GM12872 (cell line): ENCODE data around the gene ATP5PD.

Experiments
- TF ChIP-seq, protein P1 (sequence below): IDR thresholded peaks from 3 replicates; pipeline ENCODE4 v1.5.1; 2011; ENCODE audit warnings: low read depth, mild to moderate bottlenecking, low read length, moderate library complexity; ENCODE audit not compliant: insufficient read depth

The ATP5PD gene

DNA sequence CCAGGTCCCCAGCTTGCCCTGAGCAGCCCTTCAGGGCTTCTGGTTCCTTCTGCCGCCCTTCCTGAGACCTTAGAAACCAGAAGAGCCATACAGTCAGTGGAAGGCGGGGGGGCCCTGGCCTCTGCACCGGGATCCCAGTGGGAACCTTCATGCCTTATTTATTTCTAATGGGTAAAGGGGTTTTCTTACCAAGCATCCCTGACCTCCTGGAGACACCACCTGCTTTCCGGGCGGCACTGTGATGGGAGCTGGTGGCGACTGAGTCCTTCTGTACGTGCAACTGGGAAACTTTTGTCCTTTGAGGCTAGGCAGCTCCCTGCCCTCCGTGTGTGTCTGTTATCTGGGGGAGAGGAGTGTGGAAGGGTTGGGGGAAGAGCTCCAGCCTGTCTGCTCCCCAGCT is 41.5 kb downstream of the ATP5PD start:
- TF ChIP-seq, protein P1, sequence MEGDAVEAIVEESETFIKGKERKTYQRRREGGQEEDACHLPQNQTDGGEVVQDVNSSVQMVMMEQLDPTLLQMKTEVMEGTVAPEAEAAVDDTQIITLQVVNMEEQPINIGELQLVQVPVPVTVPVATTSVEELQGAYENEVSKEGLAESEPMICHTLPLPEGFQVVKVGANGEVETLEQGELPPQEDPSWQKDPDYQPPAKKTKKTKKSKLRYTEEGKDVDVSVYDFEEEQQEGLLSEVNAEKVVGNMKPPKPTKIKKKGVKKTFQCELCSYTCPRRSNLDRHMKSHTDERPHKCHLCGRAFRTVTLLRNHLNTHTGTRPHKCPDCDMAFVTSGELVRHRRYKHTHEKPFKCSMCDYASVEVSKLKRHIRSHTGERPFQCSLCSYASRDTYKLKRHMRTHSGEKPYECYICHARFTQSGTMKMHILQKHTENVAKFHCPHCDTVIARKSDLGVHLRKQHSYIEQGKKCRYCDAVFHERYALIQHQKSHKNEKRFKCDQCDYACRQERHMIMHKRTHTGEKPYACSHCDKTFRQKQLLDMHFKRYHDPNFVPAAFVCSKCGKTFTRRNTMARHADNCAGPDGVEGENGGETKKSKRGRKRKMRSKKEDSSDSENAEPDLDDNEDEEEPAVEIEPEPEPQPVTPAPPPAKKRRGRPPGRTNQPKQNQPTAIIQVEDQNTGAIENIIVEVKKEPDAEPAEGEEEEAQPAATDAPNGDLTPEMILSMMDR: no peak

DNA sequence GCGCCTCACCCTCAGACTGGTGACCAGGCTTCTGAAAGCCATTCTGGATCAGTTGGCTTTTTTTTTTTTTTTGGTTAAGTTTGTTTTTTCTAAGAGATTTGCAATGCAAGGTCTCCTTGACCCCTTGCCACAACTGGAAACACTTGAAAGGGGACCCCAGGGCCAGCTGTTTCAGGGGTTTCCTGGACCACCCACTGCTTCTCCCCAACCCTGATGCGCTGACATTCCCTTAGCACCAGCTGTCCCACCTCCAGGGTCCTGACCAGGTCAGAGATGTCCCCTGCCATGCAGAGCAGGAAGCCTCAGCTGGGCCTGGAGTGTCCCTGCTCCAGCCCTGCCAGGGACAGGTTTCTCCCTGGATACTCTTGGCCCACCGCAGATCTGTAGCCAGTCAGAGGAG is 42.4 kb downstream of the ATP5PD start:
- TF ChIP-seq, protein P1: no peak

DNA sequence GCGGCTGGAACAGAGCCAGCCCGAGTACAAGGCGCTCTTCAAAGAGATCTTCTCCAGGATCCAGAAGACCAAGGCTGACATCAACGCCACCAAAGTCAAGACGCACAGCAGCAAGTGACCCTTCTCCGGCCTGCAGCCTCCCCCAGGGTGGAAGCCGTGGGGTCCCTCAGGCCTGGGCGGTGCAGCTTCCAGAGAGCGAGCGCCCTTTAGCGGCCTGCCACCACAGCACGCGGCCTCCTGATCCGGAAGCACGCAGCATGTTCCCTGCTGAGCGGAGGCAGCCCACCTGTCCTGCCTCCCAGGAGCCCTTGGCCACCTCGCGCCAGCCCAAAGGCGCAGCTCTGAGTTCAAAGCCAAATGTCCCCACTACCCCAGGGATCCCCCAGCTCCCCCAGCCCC is 42.8 kb downstream of the ATP5PD start:
- TF ChIP-seq, protein P1: no peak

DNA sequence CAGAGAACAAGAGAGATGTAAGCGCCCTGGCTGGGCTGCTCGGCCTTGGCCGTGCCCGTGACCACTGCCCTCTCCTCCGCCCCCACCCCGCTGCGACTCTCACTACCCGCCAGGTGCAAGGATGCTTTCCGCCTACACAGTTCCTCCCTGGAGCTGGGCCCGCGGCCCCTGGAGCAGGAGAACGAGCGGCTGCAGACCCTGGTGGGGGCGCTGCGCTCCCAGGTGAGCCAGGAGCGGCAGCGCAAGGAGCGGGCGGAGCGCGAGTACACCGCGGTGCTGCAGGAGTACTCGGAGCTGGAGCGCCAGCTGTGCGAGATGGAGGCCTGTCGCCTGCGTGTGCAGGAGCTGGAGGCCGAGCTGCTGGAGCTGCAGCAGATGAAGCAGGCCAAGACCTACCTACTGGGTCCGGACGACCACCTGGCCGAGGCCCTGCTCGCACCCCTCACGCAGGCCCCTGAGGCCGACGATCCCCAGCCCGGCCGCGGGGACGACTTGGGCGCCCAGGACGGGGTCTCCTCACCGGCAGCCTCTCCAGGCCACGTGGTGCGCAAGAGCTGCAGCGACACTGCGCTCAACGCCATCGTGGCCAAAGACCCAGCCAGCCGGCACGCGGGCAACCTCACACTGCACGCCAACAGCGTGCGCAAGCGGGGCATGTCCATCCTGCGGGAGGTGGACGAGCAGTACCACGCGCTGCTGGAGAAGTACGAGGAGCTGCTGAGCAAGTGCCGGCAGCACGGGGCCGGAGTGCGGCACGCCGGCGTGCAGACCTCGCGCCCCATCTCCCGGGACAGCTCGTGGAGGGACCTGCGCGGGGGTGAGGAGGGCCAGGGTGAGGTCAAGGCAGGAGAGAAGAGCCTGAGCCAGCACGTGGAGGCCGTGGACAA is 43.5 kb downstream of the ATP5PD start:
- TF ChIP-seq, protein P1: no peak

DNA sequence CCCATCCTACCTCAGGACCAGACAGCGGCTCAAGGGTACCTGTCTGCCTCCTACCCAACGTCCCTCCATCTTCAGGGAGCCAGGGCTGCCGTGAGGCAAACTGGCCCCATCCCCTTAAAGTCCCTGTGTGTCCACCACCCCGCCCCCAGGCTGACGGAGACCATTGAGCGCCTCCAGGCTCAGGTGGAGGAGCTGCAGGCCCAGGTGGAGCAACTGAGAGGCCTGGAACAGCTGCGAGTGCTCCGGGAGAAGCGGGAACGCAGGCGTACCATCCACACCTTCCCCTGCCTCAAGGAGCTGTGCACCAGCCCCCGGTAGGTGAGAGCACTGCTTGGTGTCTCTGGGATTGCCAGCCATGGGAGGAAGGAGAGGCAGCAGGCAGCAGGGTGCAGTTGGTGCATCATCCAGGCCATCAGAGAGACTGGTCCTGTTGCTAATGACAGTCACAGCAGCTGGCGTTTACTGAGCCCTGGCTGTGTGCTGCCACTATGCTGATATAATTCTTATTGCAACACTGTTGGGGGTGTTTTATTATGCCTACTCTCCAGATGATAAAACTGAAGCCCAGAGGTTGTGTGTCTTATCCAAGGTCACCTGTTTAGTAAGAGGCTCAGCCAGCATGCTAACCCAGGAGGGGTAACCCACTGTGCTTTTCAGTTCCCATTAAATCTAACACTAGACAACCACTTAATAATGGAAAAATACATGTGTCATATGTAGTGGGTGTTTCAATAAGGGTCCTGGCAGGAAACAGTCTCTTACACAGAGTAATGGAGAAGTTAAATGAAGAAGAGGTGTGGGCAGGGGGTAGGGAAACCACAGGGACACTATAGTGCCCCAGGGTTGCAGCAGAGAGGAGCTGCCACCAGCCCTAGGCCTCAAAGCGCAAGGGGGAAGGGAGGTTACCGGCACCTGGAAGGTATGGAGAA is 44.6 kb downstream of the ATP5PD start:
- TF ChIP-seq, protein P1: no peak

DNA sequence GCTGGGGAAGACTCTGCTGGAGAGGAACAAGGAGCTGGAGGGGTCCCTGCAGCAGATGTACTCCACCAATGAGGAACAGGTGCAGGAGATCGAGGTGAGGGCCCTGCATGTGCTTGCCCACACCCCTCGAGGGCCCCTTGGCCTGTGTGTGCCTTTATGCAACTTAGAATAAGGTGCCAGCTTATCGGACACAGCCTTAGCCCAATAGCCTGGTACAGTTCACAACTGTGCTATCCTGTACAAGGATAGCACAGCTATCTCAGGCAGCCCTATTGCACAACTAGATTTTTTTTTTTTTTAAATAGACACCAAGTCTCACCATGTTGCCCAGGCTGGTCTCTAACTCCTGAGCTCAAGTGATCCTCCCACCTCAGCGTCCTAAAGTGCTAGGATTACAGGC is 47.2 kb downstream of the ATP5PD start:
- TF ChIP-seq, protein P1: no peak

DNA sequence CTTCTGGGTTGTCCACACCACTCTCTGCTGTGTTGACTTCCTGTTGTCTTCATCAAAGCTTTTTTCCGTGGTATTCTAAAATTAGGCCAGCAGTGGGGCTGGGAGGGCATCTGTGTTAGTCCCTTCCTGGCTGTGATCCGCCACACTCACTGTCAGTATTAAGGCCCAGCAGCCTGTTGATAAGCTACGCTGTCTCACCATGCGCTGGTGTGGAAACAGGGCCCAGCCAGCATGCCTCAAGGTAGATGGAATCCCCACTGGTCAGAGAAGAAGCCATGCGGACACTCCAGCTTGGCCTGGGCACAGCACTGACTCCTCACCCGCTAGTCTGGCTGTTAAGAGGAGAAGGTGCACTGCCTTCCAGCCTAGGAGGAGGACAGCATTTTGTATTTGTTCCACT is 48.0 kb downstream of the ATP5PD start:
- TF ChIP-seq, protein P1: no peak
